K562 (cell line): ENCODE measurements around the gene NECAP2. TPM values are rescaled to one million over a fixed set of nuclear protein-coding genes. Genes with fewer than 3 reads are reported as not detected.
A peak's percentile ranks its signal among the peaks of the same experiment; 100 is the strongest.

ENCODE experiments used
- ATAC-seq: fragments of 200-7000 bp; cut with Tn5 transposase; 3 replicates; pipeline ENCODE4 v1.9.1; 2020; ENCODE audit warnings: moderate library complexity
- BruUV-seq: library from RNA; stranded (reverse); fragments of 400-500 nt; replicated peaks from 2 replicates; lab custom pipeline; 2021; lab: Mats Ljungman, UMichigan
- CTCF ChIA-PET: fragments of 300-600 bp; formaldehyde crosslinking; extraction: SDS; loops from one replicate; lab custom pipeline; 2021; ENCODE audit warnings: low intra/inter-chr PET ratio; lab: Yijun Ruan, JAX
- POLR2A ChIA-PET: fragments of 300-600, 350-650 bp; sonication (Branson Sonifier 250); formaldehyde crosslinking; extraction: SDS; loops from one replicate; lab custom pipeline; 2021; ENCODE audit warnings: antibody characterized with exemption, inconsistent platforms; lab: Yijun Ruan, JAX
- DNase-seq, 4 experiments: peaks; one replicate each; pipeline versions ENCODE4 v3.0.0 to v3.0.0-alpha.2; 2011 to 2018; ENCODE audit warnings: low spot score in 3 of 4, mixed read lengths in 3 of 4; ENCODE audit errors: extremely low read depth in 1 of 4
- FAIRE-seq: peaks from 2 replicates; lab custom pipeline; 2011; peaks lifted over from hg19 to GRCh38; lab: Jason Lieb, UNC
- H2AFZ ChIP-seq: 2 replicates; pipeline ENCODE4 v1.6.0; 2011; ENCODE audit warnings: low read depth, low read length, control low read depth, inconsistent platforms
- H3K27ac ChIP-seq: fragments of 200-600 bp; 3 replicates; pipeline ENCODE4 v1.8.0; 2011; ENCODE audit warnings: low read depth, mild to moderate bottlenecking, control low read depth, inconsistent platforms, low read length, moderate library complexity, mixed read lengths; ENCODE audit errors: extremely low read depth
- H3K27me3 ChIP-seq, 2 experiments: fragments of 300-600 bp in 1 of 2; 2 replicates in 1 of 2; 3 replicates in 1 of 2; pipeline versions ENCODE4 v1.6.0 to v1.8.0; 2011; ENCODE audit warnings: inconsistent platforms in 2 of 2, low read length in 2 of 2, mild to moderate bottlenecking in 1 of 2, mixed read lengths in 1 of 2, moderate library complexity in 1 of 2; ENCODE audit not compliant: control insufficient read depth in 2 of 2, insufficient read depth in 2 of 2
- H3K36me3 ChIP-seq: fragments of 300-600 bp; 3 replicates; pipeline ENCODE4 v1.8.0; 2011; ENCODE audit warnings: mild to moderate bottlenecking, low read length, inconsistent platforms; ENCODE audit not compliant: control insufficient read depth, insufficient read depth
- H3K4me1 ChIP-seq, 2 experiments: fragments of 200-600 bp in 1 of 2; replicated peaks in 1 of 2; 2 replicates in 1 of 2; 3 replicates in 1 of 2; pipeline versions ENCODE4 v1.5.1 to v1.8.0; 2011; ENCODE audit warnings: inconsistent platforms in 2 of 2, low read length in 2 of 2, mild to moderate bottlenecking in 1 of 2, mixed read lengths in 1 of 2, moderate library complexity in 1 of 2; ENCODE audit not compliant: control insufficient read depth in 2 of 2, insufficient read depth in 2 of 2
- H3K4me2 ChIP-seq: 2 replicates; pipeline ENCODE4 v1.6.1; 2011; ENCODE audit warnings: low read length, control low read depth, inconsistent platforms, mixed read lengths; ENCODE audit not compliant: insufficient read depth
- H3K4me3 ChIP-seq: fragments of 200-600 bp; sonication (generic), shearing (Covaris generic); 2 replicates; pipeline ENCODE4 v1.5.1; 2016; ENCODE audit warnings: control low read depth, inconsistent platforms
- H3K79me2 ChIP-seq: fragments of 200-600 bp; 3 replicates; pipeline ENCODE4 v1.8.0; 2011; ENCODE audit warnings: low read length, inconsistent platforms; ENCODE audit not compliant: control insufficient read depth, insufficient read depth
- H3K9ac ChIP-seq, 2 experiments: 2 replicates each; pipeline versions ENCODE4 v1.6.0 to v1.6.1; 2011; ENCODE audit warnings: low read depth in 2 of 2, low read length in 2 of 2, control low read depth in 1 of 2, inconsistent platforms in 1 of 2, mild to moderate bottlenecking in 1 of 2, mixed read lengths in 1 of 2; ENCODE audit not compliant: insufficient read depth in 1 of 2
- H3K9me1 ChIP-seq: one replicate; pipeline ENCODE4 v1.6.0; 2011; ENCODE audit warnings: inconsistent platforms, mild to moderate bottlenecking, low read length, moderate library complexity; ENCODE audit not compliant: control insufficient read depth, insufficient read depth
- H3K9me3 ChIP-seq: replicated peaks from 2 replicates; pipeline ENCODE4 v1.5.1; 2011; ENCODE audit warnings: low read depth, low read length, inconsistent platforms; ENCODE audit not compliant: control insufficient read depth, insufficient read depth
- H4K20me1 ChIP-seq: replicated peaks from 2 replicates; pipeline ENCODE4 v1.6.1; 2011; ENCODE audit warnings: low read length, inconsistent platforms, mixed read lengths; ENCODE audit not compliant: control insufficient read depth, insufficient read depth
- CBFA2T2 ChIP-seq: fragments of 450-650 bp; conservative IDR thresholded peaks from 2 replicates; pipeline ENCODE4 v1.6.1; 2017; ENCODE audit warnings: mild to moderate bottlenecking
- CBFA2T3 ChIP-seq: fragments of 450-650 bp; IDR thresholded peaks from 2 replicates; pipeline ENCODE4 v1.6.1; 2017
- EGR1 ChIP-seq: fragments of 450-650 bp; conservative IDR thresholded peaks from 2 replicates; pipeline ENCODE4 v1.6.1; 2017; ENCODE audit warnings: mild to moderate bottlenecking
- ESRRA ChIP-seq: fragments of 450-650 bp; IDR thresholded peaks from 2 replicates; pipeline ENCODE4 v1.6.1; 2014; ENCODE audit warnings: low read depth, mild to moderate bottlenecking, moderate library complexity, borderline replicate concordance
- ETV5 ChIP-seq: sonication (generic); formaldehyde crosslinking; IDR thresholded peaks from 2 replicates; pipeline ENCODE4 v1.4.0; 2020; ENCODE audit warnings: low read depth, mild to moderate bottlenecking, missing genetic modification reagents
- FOXA1 ChIP-seq: fragments of 450-650 bp; IDR thresholded peaks from 2 replicates; pipeline ENCODE4 v1.6.1; 2016; ENCODE audit warnings: mild to moderate bottlenecking, borderline replicate concordance
- LARP7 ChIP-seq: fragments of 450-650 bp; IDR thresholded peaks from 2 replicates; pipeline ENCODE4 v1.6.1; 2016
- POLR2AphosphoS5 ChIP-seq: IDR thresholded peaks from 2 replicates; pipeline ENCODE4 v1.6.1; 2011; ENCODE audit warnings: mild to moderate bottlenecking, low read depth, low read length, moderate library complexity; ENCODE audit not compliant: control insufficient read depth, insufficient read depth
- RBM39 ChIP-seq: fragments of 200-400 bp; formaldehyde crosslinking; optimal IDR thresholded peaks from 2 replicates; pipeline ENCODE3; 2018; ENCODE audit warnings: low read depth, low read length
- SMAD1 ChIP-seq: fragments of 150-350 bp; IDR thresholded peaks from 2 replicates; pipeline ENCODE4 v1.6.1; 2014; ENCODE audit warnings: low read length, low read depth; ENCODE audit not compliant: partially characterized antibody
- SMARCA5 ChIP-seq: fragments of 450-650 bp; IDR thresholded peaks from 2 replicates; pipeline ENCODE4 v1.6.1; 2016
- SMC3 ChIP-seq: conservative IDR thresholded peaks from 2 replicates; pipeline ENCODE4 v1.6.1; 2011; ENCODE audit warnings: low read depth, low read length, improper control_type of control experiment; ENCODE audit not compliant: insufficient read depth
- YBX1 ChIP-seq: fragments of 450-650 bp; IDR thresholded peaks from 2 replicates; pipeline ENCODE4 v1.7.1; 2016; ENCODE audit warnings: mild to moderate bottlenecking
- ZNF586 ChIP-seq: fragments of 450-650 bp; formaldehyde crosslinking; conservative IDR thresholded peaks from 2 replicates; pipeline ENCODE4 v1.4.0; 2020; ENCODE audit warnings: mild to moderate bottlenecking, moderate library complexity
- WGBS: fragments of 100-300 bp; shearing (Covaris generic); methylation state at CpG from one replicate; pipeline ENCODE4 v1.1.6; 2016; ENCODE audit warnings: low coverage, mixed read lengths; ENCODE audit not compliant: insufficient coverage; ENCODE audit errors: missing lambda C conversion rate; 5-methylcytosine and 5-hydroxymethylcytosine counted together
- in situ Hi-C: fragments of 300-500 bp; cut with MboI; formaldehyde crosslinking; loops from 4 replicates; pipeline ENCODE4 v1.15.0; 2018; ENCODE audit warnings: inconsistent platforms, mixed read lengths
- intact Hi-C: fragments of 100-400 bp; cut with micrococcal nuclease; formaldehyde crosslinking; loops from 2 replicates; pipeline ENCODE4 v1.14.2; 2022
- polyA plus RNA-seq, 8 experiments: library from polyadenylated mRNA; depleted of rRNA in 4 of 8; stranded (reverse) in 5 of 8; unstranded in 3 of 8; fragments of >200 nt; fragmentation: Nextera tagmentation in 2 of 8; fragmentation: Illumina TruSeq in 1 of 8; extraction: Ambion mirVana in 2 of 8; extraction: Trizol in 1 of 8; gene quantifications; 2 replicates each; pipeline versions ENCODE4 v1.2.1 to v1.2.3, GENCODE V29; 2011 to 2014; ENCODE audit warnings: inconsistent platforms in 1 of 8, missing spikeins in 1 of 8
- total RNA-seq, 7 experiments: library from RNA; depleted of rRNA in 6 of 7; stranded (reverse); fragments of >200 nt in 6 of 7; fragmentation: Illumina TruSeq in 2 of 7; extraction: Trizol in 2 of 7; gene quantifications; 2 replicates each; pipeline versions ENCODE4 v1.2.1 to v1.2.3, GENCODE V29; 2011 to 2021; ENCODE audit warnings: low replicate concordance in 1 of 7
- TF ChIP-seq, protein P1 (sequence below): fragments of 250-450 bp; sonication (Bioruptor Pico); IDR thresholded peaks from 2 replicates; pipeline ENCODE4 v1.4.0; 2020; ENCODE audit warnings: mild to moderate bottlenecking, moderate library complexity
- TF ChIP-seq, protein P2 (sequence below): fragments of 450-650 bp; formaldehyde crosslinking; IDR thresholded peaks from 2 replicates; pipeline ENCODE4 v1.4.0; 2020; ENCODE audit warnings: mild to moderate bottlenecking, moderate library complexity
- TF ChIP-seq, protein P3 (sequence below): sonication (generic); formaldehyde crosslinking; IDR thresholded peaks from 2 replicates; pipeline ENCODE4 v1.8.1; 2023; ENCODE audit warnings: mild to moderate bottlenecking, missing genetic modification reagents, moderate library complexity

The NECAP2 gene
- total and polyA plus RNA-seq, 9 of the 15 experiments (the other 6 are each of a cell fraction or from before 2014, with no cell fraction given) = 22.7 to 107 (median 79.2) TPM

DNA sequence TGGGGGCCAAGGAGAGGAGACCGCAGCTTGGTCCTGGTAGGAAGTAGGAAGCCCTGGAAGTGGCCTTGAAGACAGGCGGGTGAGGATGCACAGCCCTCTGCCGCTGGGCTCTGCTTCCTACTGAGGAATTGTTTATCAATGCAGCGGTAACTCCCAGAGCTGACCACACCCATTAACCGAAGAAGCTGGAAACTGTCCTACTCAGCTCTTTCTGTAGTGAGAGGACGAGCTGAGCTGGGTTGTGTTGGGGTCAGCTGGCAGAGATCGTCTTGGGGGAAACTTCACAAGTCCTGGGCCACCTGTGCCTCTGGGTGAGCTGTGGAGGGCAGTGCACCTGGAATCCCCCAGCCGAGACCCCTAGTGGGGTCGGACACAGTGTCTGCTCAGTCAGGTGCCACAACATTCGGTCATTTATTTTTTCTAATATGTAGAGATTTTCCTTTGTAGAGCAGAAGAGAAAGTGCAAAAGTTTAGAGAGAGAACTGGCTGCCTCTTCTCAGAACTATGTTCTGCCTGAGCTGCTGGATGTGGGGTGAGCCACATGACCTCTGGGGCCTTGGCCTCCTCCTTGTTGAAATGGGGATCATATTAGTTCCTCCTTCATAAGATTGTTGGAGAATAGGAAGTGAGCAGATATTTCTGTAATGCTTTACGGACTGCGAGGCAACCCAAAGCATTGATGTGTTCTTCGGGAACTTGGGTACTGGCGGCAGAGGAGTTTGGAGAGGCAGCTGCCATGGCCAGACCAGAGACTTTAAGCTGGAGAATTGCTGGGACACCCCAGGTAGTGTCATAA, 3.6 kb downstream of the NECAP2 start (continued):
- TF ChIP-seq, protein P1, sequence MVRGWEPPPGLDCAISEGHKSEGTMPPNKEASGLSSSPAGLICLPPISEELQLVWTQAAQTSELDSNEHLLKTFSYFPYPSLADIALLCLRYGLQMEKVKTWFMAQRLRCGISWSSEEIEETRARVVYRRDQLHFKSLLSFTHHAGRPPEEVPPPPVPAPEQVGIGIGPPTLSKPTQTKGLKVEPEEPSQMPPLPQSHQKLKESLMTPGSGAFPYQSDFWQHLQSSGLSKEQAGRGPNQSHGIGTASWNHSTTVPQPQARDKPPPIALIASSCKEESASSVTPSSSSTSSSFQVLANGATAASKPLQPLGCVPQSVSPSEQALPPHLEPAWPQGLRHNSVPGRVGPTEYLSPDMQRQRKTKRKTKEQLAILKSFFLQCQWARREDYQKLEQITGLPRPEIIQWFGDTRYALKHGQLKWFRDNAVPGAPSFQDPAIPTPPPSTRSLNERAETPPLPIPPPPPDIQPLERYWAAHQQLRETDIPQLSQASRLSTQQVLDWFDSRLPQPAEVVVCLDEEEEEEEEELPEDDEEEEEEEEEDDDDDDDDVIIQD (CRISPR knock-in tag) = no peak

DNA sequence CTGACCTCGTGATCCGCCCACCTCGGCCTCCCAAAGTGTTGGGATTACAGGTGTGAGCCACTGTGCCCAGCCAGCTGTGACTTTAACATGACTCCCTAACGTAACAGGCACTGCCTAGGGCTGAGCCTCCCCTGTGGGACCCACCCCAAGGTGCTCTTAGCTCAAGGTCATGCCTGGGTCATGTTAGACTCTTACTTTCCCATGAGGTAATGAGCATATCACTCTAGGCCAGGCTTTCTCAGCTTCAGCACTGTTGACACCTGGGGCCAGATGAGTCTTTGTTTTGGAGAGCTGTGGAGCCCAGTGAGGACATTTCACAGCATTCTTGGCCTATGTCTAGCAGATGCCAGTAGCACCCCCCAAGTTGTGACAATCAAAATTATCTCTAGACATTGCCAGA, 4.5 kb downstream of the NECAP2 start:
- CTCF ChIA-PET = no interaction called here
- Histone ChIP-seq H4K20me1 (peaks cover 3% of the 10 kb centered on the region; the same call in 1 of the 2 replicates), H3K4me1 (peaks cover 37 to 40% of the 10 kb centered on the region in 2 experiments)
- TF ChIP-seq ZNF586 (CRISPR knock-in tag) (no peak), RBM39 (no peak), CBFA2T2 (peak; percentile 32; the same call in 1 of the 2 replicates), ETV5 (CRISPR knock-in tag) (0 out of 2 replicates have a peak, but pooled peaks have one; percentile 31), YBX1 (no peak), SMARCA5 (no peak), LARP7 (no peak), SMAD1 (no peak), FOXA1 (no peak), POLR2AphosphoS5 (peak; percentile 29; the same call in 1 of the 2 replicates), EGR1 (peak; percentile 42; the same call in 1 of the 2 replicates), CBFA2T3 (peak; percentile 63), SMC3 (no peak), ESRRA (peak; percentile 20; the same call in 1 of the 2 replicates)
- TF ChIP-seq, protein P2, sequence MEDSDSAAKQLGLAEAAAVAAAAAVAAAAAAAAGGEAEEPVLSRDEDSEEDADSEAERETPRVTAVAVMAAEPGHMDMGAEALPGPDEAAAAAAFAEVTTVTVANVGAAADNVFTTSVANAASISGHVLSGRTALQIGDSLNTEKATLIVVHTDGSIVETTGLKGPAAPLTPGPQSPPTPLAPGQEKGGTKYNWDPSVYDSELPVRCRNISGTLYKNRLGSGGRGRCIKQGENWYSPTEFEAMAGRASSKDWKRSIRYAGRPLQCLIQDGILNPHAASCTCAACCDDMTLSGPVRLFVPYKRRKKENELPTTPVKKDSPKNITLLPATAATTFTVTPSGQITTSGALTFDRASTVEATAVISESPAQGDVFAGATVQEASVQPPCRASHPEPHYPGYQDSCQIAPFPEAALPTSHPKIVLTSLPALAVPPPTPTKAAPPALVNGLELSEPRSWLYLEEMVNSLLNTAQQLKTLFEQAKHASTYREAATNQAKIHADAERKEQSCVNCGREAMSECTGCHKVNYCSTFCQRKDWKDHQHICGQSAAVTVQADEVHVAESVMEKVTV (CRISPR knock-in tag) = no peak
- TF ChIP-seq, protein P3, sequence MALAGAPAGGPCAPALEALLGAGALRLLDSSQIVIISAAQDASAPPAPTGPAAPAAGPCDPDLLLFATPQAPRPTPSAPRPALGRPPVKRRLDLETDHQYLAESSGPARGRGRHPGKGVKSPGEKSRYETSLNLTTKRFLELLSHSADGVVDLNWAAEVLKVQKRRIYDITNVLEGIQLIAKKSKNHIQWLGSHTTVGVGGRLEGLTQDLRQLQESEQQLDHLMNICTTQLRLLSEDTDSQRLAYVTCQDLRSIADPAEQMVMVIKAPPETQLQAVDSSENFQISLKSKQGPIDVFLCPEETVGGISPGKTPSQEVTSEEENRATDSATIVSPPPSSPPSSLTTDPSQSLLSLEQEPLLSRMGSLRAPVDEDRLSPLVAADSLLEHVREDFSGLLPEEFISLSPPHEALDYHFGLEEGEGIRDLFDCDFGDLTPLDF = no peak

More for the DNA sequence above, 4.5 kb downstream of the NECAP2 start:
- no peaks in the 10 kb centered on the region for H3K27me3 ChIP-seq
- no peak overlapping the region for H2AFZ ChIP-seq
- BruUV-seq = no TSS peak
- DNase-seq (peak in 3 of 4 experiments; percentile 34 to 59 (median 46)), FAIRE-seq (no peak), ATAC-seq (no peak)
- H3K4me2 ChIP-seq = peak overlapping the region; percentile 26; the same call in 1 of the 2 replicates
- H3K9ac ChIP-seq = peak overlapping the region in 1 of 2 experiments; percentile 59; a peak in 1 of 4 replicates
- in situ Hi-C loops = loop anchor here (25.0 kb wide), 1 partner anchor 417 kb away; no protein-coding TSS in a partner anchor
- peak overlapping the region; percentile 72 for H3K27ac ChIP-seq
- peaks cover 3% of the 10 kb centered on the region for H3K9me1 ChIP-seq
- intact Hi-C loops = no loop called here
- WGBS = 57% methylated on average over 4 of the region's 4 CpGs
- POLR2A ChIA-PET = interaction anchor here (0.6 to 2.2 kb wide), 6 partner anchors 8 to 276 kb away, joined by 3 to 11 read pairs (median 3); no protein-coding TSS in a partner anchor
- H3K36me3 ChIP-seq = peaks cover 78% of the 10 kb centered on the region
- H3K9me3 ChIP-seq = no peaks in the 10 kb centered on the region
- peaks cover 51% of the 10 kb centered on the region for H3K79me2 ChIP-seq
- H3K4me3 ChIP-seq = no peak overlapping the region
